CD4-positive, CD25-positive, alpha-beta regulatory T cell (primary cell): ENCODE measurements around the gene ATXN1. TPM values are rescaled to one million over a fixed set of nuclear protein-coding genes. Genes with fewer than 3 reads are reported as not detected.
A peak's percentile ranks its signal among the peaks of the same experiment; 100 is the strongest.

Source experiments
- ATAC-seq, 2 donors: fragments of 150-1000 bp; cut with Tn5 transposase; one replicate each; pipeline ENCODE4 v1.10.0; 2021; ENCODE audit warnings: low read depth in 2 of 2, moderate number of reproducible peaks in 2 of 2, moderate library complexity in 1 of 2
- DNase-seq, 3 donors: peaks; one replicate each; pipeline versions ENCODE4 v3.0.0 to v3.0.0-alpha.2; 2012 to 2022; ENCODE audit warnings: mixed read lengths in 1 of 3
- H3K27ac ChIP-seq: one replicate; pipeline ENCODE4 v1.7.0; 2013; ENCODE audit warnings: mild to moderate bottlenecking, low read length; ENCODE audit not compliant: insufficient read depth, poor library complexity, severe bottlenecking
- H3K27me3 ChIP-seq: one replicate; pipeline ENCODE4 v1.7.0; 2013; ENCODE audit warnings: low read length; ENCODE audit not compliant: control insufficient read depth, insufficient read depth
- H3K36me3 ChIP-seq: one replicate; pipeline ENCODE4 v1.7.0; 2013; ENCODE audit warnings: mild to moderate bottlenecking, low read length, moderate library complexity; ENCODE audit not compliant: control insufficient read depth, insufficient read depth
- H3K4me1 ChIP-seq: 2 replicates; pipeline ENCODE4 v1.7.0; 2013; ENCODE audit warnings: mild to moderate bottlenecking, low read length; ENCODE audit not compliant: insufficient read depth, control insufficient read depth, poor library complexity, severe bottlenecking
- H3K4me3 ChIP-seq: one replicate; pipeline ENCODE4 v1.7.0; 2013; ENCODE audit warnings: low read depth, mild to moderate bottlenecking, low read length, moderate library complexity
- H3K9me3 ChIP-seq, 2 experiments: 1 replicate in 1 of 2; 2 replicates in 1 of 2; pipeline ENCODE4 v1.7.0; 2013; ENCODE audit warnings: low read length in 2 of 2, mild to moderate bottlenecking in 1 of 2, moderate library complexity in 1 of 2; ENCODE audit not compliant: control insufficient read depth in 2 of 2
- H3K27ac Mint-ChIP-seq, 3 donors: one replicate each; pipeline ENCODE4 v1.8.0; 2020 to 2022; ENCODE audit warnings: mild to moderate bottlenecking in 3 of 3, mixed read lengths in 3 of 3, moderate library complexity in 2 of 3
- H3K27me3 Mint-ChIP-seq: one replicate; pipeline ENCODE4 v1.8.0; 2022; ENCODE audit warnings: mild to moderate bottlenecking, mixed read lengths
- H3K36me3 Mint-ChIP-seq: one replicate; pipeline ENCODE4 v1.8.0; 2020; ENCODE audit warnings: mixed read lengths
- H3K4me1 Mint-ChIP-seq, 4 donors: one replicate each; pipeline ENCODE4 v1.8.0; 2020 to 2022; ENCODE audit warnings: mixed read lengths in 4 of 4, mild to moderate bottlenecking in 1 of 4
- H3K4me3 Mint-ChIP-seq, 4 donors: one replicate each; pipeline ENCODE4 v1.8.0; 2020 to 2022; ENCODE audit warnings: mild to moderate bottlenecking in 4 of 4, mixed read lengths in 4 of 4, moderate library complexity in 3 of 4
- H3K9me3 Mint-ChIP-seq, 7 donors: one replicate each; pipeline ENCODE4 v1.8.0; 2020 to 2022; ENCODE audit warnings: mixed read lengths in 7 of 7, mild to moderate bottlenecking in 3 of 7, moderate library complexity in 2 of 7
- polyA plus RNA-seq, 4 donors: library from polyadenylated mRNA; unstranded; fragments of 300-500 nt; fragmentation: Illumina TruSeq; gene quantifications; one replicate each; pipeline ENCODE4 v1.2.3, GENCODE V29; 2021
- total RNA-seq: library from RNA; stranded (reverse); gene quantifications from one replicate; pipeline ENCODE4 v1.2.3, GENCODE V29; 2022

The ATXN1 gene
- total and polyA plus RNA-seq, 5 donors from 2014 or later = 15.8 to 191 (median 19.2) TPM

DNA sequence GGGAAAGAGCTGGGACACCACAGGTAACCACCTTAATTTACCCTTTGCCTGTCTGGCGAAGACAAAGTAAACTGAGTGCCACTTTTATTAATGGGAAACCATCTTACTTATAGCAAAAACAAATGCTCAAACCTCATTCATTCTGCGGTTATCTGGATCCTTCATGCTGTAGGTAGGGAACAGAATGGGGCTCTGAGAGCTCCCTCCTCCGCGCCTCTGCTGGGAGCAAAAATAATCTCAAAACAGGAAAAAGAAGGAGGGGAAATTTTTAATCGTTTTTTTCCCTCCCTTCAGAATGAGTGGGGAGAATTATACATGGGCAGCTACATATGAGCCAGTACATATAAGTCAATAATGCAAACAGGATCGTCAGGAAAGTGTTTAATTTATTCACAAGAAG, 345.6 kb downstream of the ATXN1 start:
- peak overlapping the region; percentile 77 for H3K27ac ChIP-seq
- no peak overlapping the region for H3K4me3 ChIP-seq
- no peaks in the 10 kb centered on the region for H3K36me3 ChIP-seq
- H3K9me3 Mint-ChIP-seq = no peaks in the 10 kb centered on the region
- H3K27me3 Mint-ChIP-seq = no peaks in the 10 kb centered on the region
- DNase-seq = no peak
- H3K36me3 Mint-ChIP-seq = no peaks in the 10 kb centered on the region
- peaks cover 23 to 70% (median 54%) of the 10 kb centered on the region in 4 donors for H3K4me1 Mint-ChIP-seq
- ATAC-seq = no peak
- H3K4me3 Mint-ChIP-seq = peak overlapping the region in 3 of 4 donors; percentile 7 to 35 (median 12)
- peaks cover 56% of the 10 kb centered on the region for H3K4me1 ChIP-seq
- H3K27me3 ChIP-seq = no peaks in the 10 kb centered on the region
- H3K9me3 ChIP-seq = no peaks in the 10 kb centered on the region
- peak overlapping the region in 1 of 3 donors; percentile 49 for H3K27ac Mint-ChIP-seq

DNA sequence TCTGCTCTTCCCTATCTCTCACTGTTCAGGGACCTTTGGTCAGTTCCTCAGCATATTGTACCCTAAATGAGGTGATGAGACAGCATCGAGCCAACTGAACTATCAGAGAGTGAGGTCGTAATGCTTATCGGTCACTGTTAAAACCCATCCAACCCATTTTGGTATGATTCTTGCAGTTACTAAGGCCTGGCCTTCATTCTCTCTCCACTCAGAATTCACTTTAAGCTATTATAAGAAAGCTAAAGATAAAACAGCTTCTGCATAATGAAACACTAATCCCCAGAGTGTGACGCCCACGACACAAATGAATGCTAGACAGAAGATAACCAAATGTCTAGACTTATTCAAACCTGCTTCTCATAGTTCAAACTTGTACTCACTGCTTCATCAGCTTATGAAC, 347.1 kb downstream of the ATXN1 start:
- peak overlapping the region; percentile 67 to 94 (median 92) for H3K4me3 Mint-ChIP-seq
- H3K27ac Mint-ChIP-seq = peak overlapping the region; percentile 91 to 98 (median 91)
- Histone ChIP-seq H3K27ac (peak overlapping the region; percentile 77), H3K4me1 (peaks cover 50% of the 10 kb centered on the region), H3K9me3 (no peaks in the 10 kb centered on the region), H3K4me3 (peak overlapping the region; percentile 89), H3K36me3 (no peaks in the 10 kb centered on the region), H3K27me3 (no peaks in the 10 kb centered on the region)
- peak in 2 of 3 donors; percentile 17 to 54 for DNase-seq
- no peaks in the 10 kb centered on the region for H3K27me3 Mint-ChIP-seq
- no peaks in the 10 kb centered on the region for H3K36me3 Mint-ChIP-seq
- H3K9me3 Mint-ChIP-seq = no peaks in the 10 kb centered on the region
- H3K4me1 Mint-ChIP-seq = peaks cover 29 to 66% (median 48%) of the 10 kb centered on the region in 4 donors
- peak; percentile 11 to 12 for ATAC-seq

DNA sequence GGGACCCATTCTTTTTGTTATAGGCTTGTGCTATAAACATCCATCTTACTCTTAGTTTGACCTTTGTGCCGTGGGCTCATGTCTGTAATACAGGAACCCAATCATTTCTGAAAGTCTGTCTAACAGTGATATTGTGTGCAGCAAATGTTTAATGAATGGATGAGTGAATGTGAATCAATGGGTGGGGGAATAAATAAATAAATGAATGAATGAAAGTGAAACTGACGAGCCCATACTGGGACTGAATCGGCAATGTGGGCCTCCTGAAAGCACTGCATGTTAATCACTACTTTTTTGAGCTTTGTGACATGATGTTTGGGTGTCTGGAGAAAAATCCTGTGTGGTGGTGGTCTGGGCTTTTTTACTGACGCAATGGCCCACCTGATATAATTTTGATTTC, 347.9 kb downstream of the ATXN1 start:
- H3K4me3 ChIP-seq = peak overlapping the region; percentile 89
- peak in 2 of 3 donors; percentile 43 to 72 for DNase-seq

DNA sequence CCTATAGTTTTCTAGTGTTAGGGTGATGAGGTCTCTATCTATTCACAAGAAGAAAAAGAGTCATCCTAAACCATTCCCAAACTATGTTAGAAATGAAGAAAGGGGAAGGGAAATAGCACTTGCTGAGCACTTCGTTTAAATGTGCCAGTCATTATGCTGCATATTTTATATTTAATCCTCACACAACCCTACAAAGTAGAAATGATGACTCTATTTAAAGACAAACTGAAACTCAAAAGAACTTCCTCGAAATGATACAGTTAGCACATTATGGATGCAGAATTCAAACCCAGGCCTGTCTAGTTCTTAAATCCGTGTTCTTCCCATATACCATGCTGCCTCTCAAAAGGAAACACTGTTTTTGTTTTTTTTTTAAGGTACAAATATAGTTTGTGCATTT, 348.3 kb downstream of the ATXN1 start:
- no peaks in the 10 kb centered on the region for H3K9me3 Mint-ChIP-seq
- ATAC-seq = peak in 1 of 2 donors; percentile 7
- Histone ChIP-seq H3K4me3 (peak overlapping the region; percentile 89), H3K36me3 (peaks cover 5% of the 10 kb centered on the region), H3K4me1 (peaks cover 44% of the 10 kb centered on the region), H3K27ac (peak overlapping the region; percentile 77), H3K9me3 (no peaks in the 10 kb centered on the region), H3K27me3 (no peaks in the 10 kb centered on the region)
- H3K27ac Mint-ChIP-seq = peak overlapping the region; percentile 91 to 98 (median 91)
- no peaks in the 10 kb centered on the region for H3K27me3 Mint-ChIP-seq
- H3K4me1 Mint-ChIP-seq = peaks cover 29 to 64% (median 45%) of the 10 kb centered on the region in 4 donors
- DNase-seq = no peak
- peak overlapping the region; percentile 67 to 94 (median 92) for H3K4me3 Mint-ChIP-seq
- peaks cover 2% of the 10 kb centered on the region for H3K36me3 Mint-ChIP-seq

More for the DNA sequence above, 347.9 kb downstream of the ATXN1 start:
- peak; percentile 49 to 50 for ATAC-seq
- Histone ChIP-seq H3K27ac (peak overlapping the region; percentile 77), H3K36me3 (peaks cover 3% of the 10 kb centered on the region), H3K27me3 (no peaks in the 10 kb centered on the region), H3K4me1 (peaks cover 44% of the 10 kb centered on the region), H3K9me3 (no peaks in the 10 kb centered on the region)
- Mint-ChIP-seq H3K27me3 (no peaks in the 10 kb centered on the region), H3K9me3 (no peaks in the 10 kb centered on the region), H3K4me1 (peaks cover 29 to 63% (median 45%) of the 10 kb centered on the region in 4 donors), H3K36me3 (no peaks in the 10 kb centered on the region), H3K4me3 (peak overlapping the region; percentile 67 to 94 (median 92)), H3K27ac (peak overlapping the region; percentile 91 to 98 (median 91))

DNA sequence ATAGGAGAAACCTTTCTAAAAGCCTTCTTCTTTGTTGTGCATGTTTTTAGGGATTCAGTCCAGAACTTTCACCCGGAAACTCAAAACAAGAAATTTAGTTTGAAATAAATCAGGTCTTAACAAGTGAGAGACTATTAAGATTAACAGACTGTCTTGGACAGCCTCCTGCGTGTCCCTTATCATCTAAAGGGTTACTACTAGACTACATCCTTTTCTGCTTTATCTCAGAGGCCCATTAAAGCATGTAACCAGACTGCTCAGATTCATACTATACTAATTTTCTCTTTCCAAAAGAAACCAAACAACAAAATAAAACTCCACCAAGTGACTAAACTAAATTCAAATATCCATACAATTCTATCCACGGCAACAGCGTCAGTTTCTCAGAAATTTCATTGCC, 349.1 kb downstream of the ATXN1 start:
- H3K36me3 ChIP-seq = peaks cover 12% of the 10 kb centered on the region
- no peaks in the 10 kb centered on the region for H3K9me3 ChIP-seq
- H3K27me3 ChIP-seq = no peaks in the 10 kb centered on the region
- DNase-seq (no peak), ATAC-seq (no peak)
- H3K4me3 ChIP-seq = no peak overlapping the region
- Mint-ChIP-seq H3K27ac (peak overlapping the region; percentile 20 to 91 (median 43)), H3K36me3 (peaks cover 9% of the 10 kb centered on the region), H3K27me3 (no peaks in the 10 kb centered on the region), H3K4me3 (peak overlapping the region; percentile 0 to 45 (median 10)), H3K4me1 (peaks cover 29 to 69% (median 49%) of the 10 kb centered on the region in 4 donors), H3K9me3 (no peaks in the 10 kb centered on the region)
- H3K4me1 ChIP-seq = peaks cover 44% of the 10 kb centered on the region
- H3K27ac ChIP-seq = no peak overlapping the region

DNA sequence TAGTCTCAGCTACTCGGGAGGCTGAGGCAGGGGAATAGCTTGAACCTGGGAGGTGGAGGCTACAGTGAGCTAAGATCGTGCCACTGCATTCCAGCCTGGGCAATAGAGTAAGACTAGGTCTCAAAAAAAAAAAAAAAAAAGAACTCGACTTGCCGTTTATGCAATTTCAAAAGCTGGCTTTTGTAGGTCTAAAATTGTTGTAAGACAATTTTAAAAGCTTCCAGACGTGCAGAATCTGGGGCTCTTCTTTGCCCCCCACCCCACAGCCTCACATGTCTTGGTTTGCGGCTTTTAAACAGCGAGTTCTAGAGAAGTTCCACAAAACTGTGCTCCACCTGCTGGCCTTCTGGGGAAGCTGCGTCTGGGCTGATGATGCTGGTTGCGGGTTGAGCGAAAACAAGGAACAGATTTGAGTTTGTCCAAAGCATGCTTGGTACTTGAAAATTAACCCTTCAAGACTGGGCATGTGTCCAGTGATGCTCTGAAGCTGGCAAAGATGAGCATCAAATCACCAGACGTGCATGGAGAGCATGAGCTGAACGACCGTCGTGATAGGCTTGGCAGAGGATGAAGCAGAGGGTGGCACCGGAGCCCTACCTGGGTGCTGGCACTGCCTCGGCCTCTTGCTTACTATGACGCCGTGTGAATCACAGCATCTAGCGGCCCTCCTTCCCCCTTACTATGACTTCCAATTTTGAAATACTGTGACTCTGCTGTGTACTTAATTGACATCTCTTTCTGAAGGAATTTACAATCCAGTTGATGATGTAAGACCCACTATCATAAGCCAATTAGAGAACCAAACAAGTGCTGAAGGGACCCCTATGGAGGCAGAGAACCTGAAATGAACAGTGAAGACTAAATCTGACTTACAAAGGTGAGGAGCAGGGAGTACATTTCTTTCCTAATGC, 351.5 kb downstream of the ATXN1 start:
- peak overlapping the region; percentile 87 to 90 (median 88) for H3K27ac Mint-ChIP-seq
- peaks cover 9% of the 10 kb centered on the region for H3K36me3 Mint-ChIP-seq

DNA sequence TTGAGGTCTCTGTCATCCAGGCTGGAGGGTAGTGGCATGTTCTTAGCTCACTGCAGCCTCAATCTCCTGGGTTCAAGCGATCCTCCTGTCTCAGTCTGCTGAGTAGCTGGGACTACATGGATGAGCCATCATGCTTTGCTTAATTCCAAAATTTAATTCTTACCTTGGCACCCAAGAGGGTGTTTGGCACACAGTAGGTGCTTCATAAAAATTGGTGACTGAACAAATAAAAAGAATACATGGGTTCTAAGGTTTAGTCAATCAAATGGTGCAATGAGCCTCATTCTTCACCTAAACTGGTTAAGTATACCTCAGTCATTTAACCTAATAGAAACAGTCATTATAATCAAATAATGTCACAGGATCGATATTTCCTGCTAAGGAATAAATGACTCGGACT, 352.5 kb downstream of the ATXN1 start:
- Histone ChIP-seq H3K27ac (no peak overlapping the region), H3K27me3 (no peaks in the 10 kb centered on the region), H3K4me3 (no peak overlapping the region), H3K36me3 (peaks cover 13% of the 10 kb centered on the region), H3K9me3 (no peaks in the 10 kb centered on the region), H3K4me1 (peaks cover 23% of the 10 kb centered on the region)
- DNase-seq (no peak), ATAC-seq (no peak)
- Mint-ChIP-seq H3K27ac (peak overlapping the region in 1 of 3 donors; percentile 88), H3K27me3 (no peaks in the 10 kb centered on the region), H3K4me3 (no peak overlapping the region), H3K36me3 (peaks cover 11% of the 10 kb centered on the region), H3K4me1 (peaks cover 35 to 68% (median 38%) of the 10 kb centered on the region in 4 donors), H3K9me3 (no peaks in the 10 kb centered on the region)

More for the DNA sequence above, 351.5 kb downstream of the ATXN1 start:
- ATAC-seq (peak; percentile 59 to 61), DNase-seq (peak; percentile 37 to 80 (median 60))
- Histone ChIP-seq H3K27ac (no peak overlapping the region), H3K4me3 (peak overlapping the region; percentile 52), H3K27me3 (no peaks in the 10 kb centered on the region), H3K4me1 (peaks cover 33% of the 10 kb centered on the region), H3K9me3 (no peaks in the 10 kb centered on the region), H3K36me3 (peaks cover 13% of the 10 kb centered on the region)
- no peaks in the 10 kb centered on the region for H3K9me3 Mint-ChIP-seq
- peaks cover 39 to 68% (median 43%) of the 10 kb centered on the region in 4 donors for H3K4me1 Mint-ChIP-seq
- H3K27me3 Mint-ChIP-seq = no peaks in the 10 kb centered on the region
- H3K4me3 Mint-ChIP-seq = peak overlapping the region; percentile 55 to 79 (median 69)
